Fibroblast of mammary gland (primary cell): ENCODE measurements around the gene SRGAP1.

Source experiments
- DNase-seq: peaks from one replicate; pipeline ENCODE4 v3.0.0-alpha.2; 2010; ENCODE audit warnings: low read depth
- H3K4me3 ChIP-seq: 2 replicates; pipeline ENCODE4 v1.5.1; 2011; ENCODE audit warnings: low read depth, mild to moderate bottlenecking, low read length, moderate library complexity; ENCODE audit not compliant: control insufficient read depth
- CTCF ChIP-seq: conservative IDR thresholded peaks from 2 replicates; pipeline ENCODE4 v1.5.1; 2011; ENCODE audit warnings: low read depth, low read length, inconsistent platforms; ENCODE audit not compliant: control insufficient read depth, insufficient read depth

Gene SRGAP1

DNA sequence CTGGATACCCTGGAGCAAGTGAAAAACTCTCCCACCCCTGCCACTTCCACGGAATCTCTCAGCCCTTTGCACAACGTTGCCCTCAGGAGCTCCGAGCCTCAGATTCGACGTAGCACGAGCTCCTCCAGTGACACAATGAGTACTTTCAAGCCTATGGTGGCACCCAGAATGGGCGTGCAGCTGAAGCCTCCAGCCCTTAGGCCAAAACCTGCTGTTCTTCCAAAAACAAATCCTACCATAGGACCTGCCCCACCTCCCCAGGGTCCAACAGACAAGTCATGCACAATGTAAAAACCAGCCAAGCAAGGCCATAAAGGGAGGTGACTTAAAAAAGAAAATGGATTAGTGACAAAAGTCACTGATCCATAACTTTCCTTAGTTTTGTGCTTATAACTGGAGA lies 297.9 kb downstream of the SRGAP1 start:
- no peak for TF ChIP-seq CTCF
- no peak for DNase-seq
- no peak overlapping the region for H3K4me3 ChIP-seq

- TF ChIP-seq CTCF = no peak
- H3K4me3 ChIP-seq = no peak overlapping the region
- no peak for DNase-seq
Measured at GRCh38 chr12:64142784-64143183, 298.3 kb downstream of the SRGAP1 start.

- no peak overlapping the region for H3K4me3 ChIP-seq
- DNase-seq = no peak
- no peak for TF ChIP-seq CTCF
Measured at GRCh38 chr12:64145226-64145625, 300.7 kb downstream of the SRGAP1 start.

GRCh38 chr12:64147011-64147631 lies 302.6 kb downstream of the SRGAP1 start:
- no peak overlapping the region for H3K4me3 ChIP-seq
- DNase-seq = no peak
- TF ChIP-seq CTCF = no peak

DNA sequence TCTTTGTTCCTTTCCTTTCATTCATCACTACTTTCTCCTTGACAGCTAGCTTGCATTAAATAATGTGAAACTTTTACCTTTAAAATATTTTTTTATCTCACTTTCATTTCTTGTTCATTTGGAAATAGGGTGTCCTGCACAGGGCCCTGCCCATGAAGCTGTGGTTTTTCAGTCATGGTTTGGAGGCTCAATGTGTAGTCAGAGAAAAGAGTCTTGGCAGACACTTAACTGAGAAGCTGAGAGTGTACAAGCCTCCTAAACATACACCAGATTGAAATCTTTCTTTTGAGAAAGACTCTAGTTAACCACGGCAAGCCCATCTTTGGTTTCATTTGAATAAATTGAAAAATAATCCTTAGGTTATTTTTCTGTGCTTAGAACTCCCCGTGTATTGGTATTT lies 303.4 kb downstream of the SRGAP1 start:
- DNase-seq = no peak
- no peak overlapping the region for H3K4me3 ChIP-seq
- no peak for TF ChIP-seq CTCF

DNA sequence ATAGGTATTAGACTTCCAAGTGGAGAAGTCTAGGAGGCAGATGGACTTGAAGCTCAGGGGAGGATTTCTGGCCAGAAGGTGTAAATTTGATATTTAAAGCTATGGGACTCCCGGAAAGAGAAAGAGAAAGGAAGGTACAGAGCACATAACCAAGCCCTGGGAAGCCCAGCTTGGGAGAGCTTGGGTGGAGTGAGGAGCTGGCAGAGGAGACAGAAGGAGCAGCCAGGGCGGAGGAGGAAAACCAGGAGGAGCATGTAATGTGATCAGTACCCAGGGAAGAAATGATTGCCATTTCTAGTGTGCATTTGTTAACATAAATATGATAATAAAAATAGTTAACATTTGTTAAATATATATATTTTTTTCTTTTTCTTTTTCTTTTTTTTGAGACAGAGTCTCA lies 310.2 kb downstream of the SRGAP1 start:
- no peak for DNase-seq
- TF ChIP-seq CTCF = no peak
- H3K4me3 ChIP-seq = no peak overlapping the region

GRCh38 chr12:64157110-64157509 lies 312.6 kb downstream of the SRGAP1 start:
- no peak for TF ChIP-seq CTCF
- no peak for DNase-seq
- no peak overlapping the region for H3K4me3 ChIP-seq
